GM23338 (cell line): Measurements from ENCODE around the gene DUSP3. TPM values are rescaled to one million over a fixed set of nuclear protein-coding genes. Genes with fewer than 3 reads are reported as not detected.

Experiments used
- ATAC-seq: fragments of 200-7000 bp; cut with Tn5 transposase; 3 replicates; pipeline ENCODE4 v1.9.1; 2020
- DNase-seq: peaks from one replicate; pipeline ENCODE4 v3.0.0-alpha.2; 2015; ENCODE audit warnings: low spot score
- H2AFZ ChIP-seq: fragments of 200-600 bp; sonication (generic); 2 replicates; pipeline ENCODE4 v1.8.0; 2016; ENCODE audit warnings: antibody characterized with exemption, mild to moderate bottlenecking, moderate library complexity
- H3F3A ChIP-seq: fragments of 200-600 bp; sonication (generic); replicated peaks from 2 replicates; pipeline ENCODE4 v1.8.0; 2017; ENCODE audit warnings: antibody characterized with exemption, mixed run types, low read depth
- H3K27ac ChIP-seq: fragments of 200-600 bp; sonication (generic); 2 replicates; pipeline ENCODE4 v1.6.1; 2016; ENCODE audit warnings: low read depth
- H3K27me3 ChIP-seq: fragments of 200-600 bp; sonication (generic); 2 replicates; pipeline ENCODE4 v1.8.0; 2016; ENCODE audit warnings: mild to moderate bottlenecking, mixed run types, moderate library complexity; ENCODE audit not compliant: insufficient read depth
- H3K36me3 ChIP-seq: fragments of 200-600 bp; sonication (generic); 2 replicates; pipeline ENCODE4 v1.8.0; 2016; ENCODE audit warnings: mild to moderate bottlenecking; ENCODE audit not compliant: insufficient read depth
- H3K4me1 ChIP-seq: fragments of 200-600 bp; sonication (generic); 2 replicates; pipeline ENCODE4 v1.8.0; 2016; ENCODE audit warnings: mild to moderate bottlenecking, moderate library complexity; ENCODE audit not compliant: insufficient read depth
- H3K4me2 ChIP-seq: fragments of 200-600 bp; sonication (generic); 2 replicates; pipeline ENCODE4 v1.7.1; 2017; ENCODE audit warnings: mixed run types
- H3K4me3 ChIP-seq: fragments of 200-600 bp; sonication (generic); 2 replicates; pipeline ENCODE4 v1.6.1; 2016; ENCODE audit warnings: mixed run types
- H3K79me2 ChIP-seq: fragments of 200-600 bp; sonication (generic); replicated peaks from 2 replicates; pipeline ENCODE4 v1.8.0; 2017; ENCODE audit warnings: mild to moderate bottlenecking; ENCODE audit not compliant: insufficient read depth
- H3K9me2 ChIP-seq: fragments of 200-600 bp; sonication (generic); 2 replicates; pipeline ENCODE4 v1.8.0; 2017; ENCODE audit not compliant: insufficient read depth
- H4K20me1 ChIP-seq: fragments of 200-600 bp; sonication (generic); replicated peaks from 2 replicates; pipeline ENCODE4 v1.8.0; 2017; ENCODE audit warnings: mild to moderate bottlenecking; ENCODE audit not compliant: insufficient read depth
- H3K27ac Mint-ChIP-seq: 2 replicates; pipeline ENCODE4 v1.8.0; 2020; ENCODE audit warnings: inconsistent platforms, mild to moderate bottlenecking, moderate library complexity, mixed read lengths
- H3K27me3 Mint-ChIP-seq: 3 replicates; pipeline ENCODE4 v1.8.0; 2022; ENCODE audit warnings: low read depth, mild to moderate bottlenecking, moderate library complexity, mixed read lengths, inconsistent platforms; ENCODE audit not compliant: insufficient read depth, poor library complexity
- H3K36me3 Mint-ChIP-seq: 3 replicates; pipeline ENCODE4 v1.8.0; 2021; ENCODE audit warnings: low read depth, mild to moderate bottlenecking, inconsistent platforms, moderate library complexity, mixed read lengths
- H3K4me1 Mint-ChIP-seq: 3 replicates; pipeline ENCODE4 v1.8.0; 2020; ENCODE audit warnings: mild to moderate bottlenecking, inconsistent platforms, mixed read lengths
- H3K4me3 Mint-ChIP-seq: 3 replicates; pipeline ENCODE4 v1.8.0; 2021; ENCODE audit warnings: moderate library complexity, mild to moderate bottlenecking, inconsistent platforms, mixed read lengths
- H3K9me3 Mint-ChIP-seq: 3 replicates; pipeline ENCODE4 v1.8.0; 2020; ENCODE audit warnings: moderate library complexity, mild to moderate bottlenecking, inconsistent platforms, mixed read lengths
- EZH2 ChIP-seq: fragments of 200-600 bp; sonication (generic); IDR thresholded peaks from one replicate; pipeline ENCODE4 v1.8.0; 2017; ENCODE audit warnings: antibody characterized with exemption, mild to moderate bottlenecking, low read depth; ENCODE audit not compliant: unreplicated experiment
- STAT1 ChIP-seq: IDR thresholded peaks from one replicate; pipeline ENCODE4 v1.6.1; 2016; ENCODE audit warnings: antibody characterized with exemption; ENCODE audit not compliant: unreplicated experiment
- ZNF114 ChIP-seq: fragments of 250-450 bp; sonication (Bioruptor Pico); IDR thresholded peaks from 2 replicates; pipeline ENCODE4 v1.5.0; 2020; ENCODE audit warnings: mild to moderate bottlenecking, moderate library complexity
- ZNF331 ChIP-seq: fragments of 250-450 bp; sonication (Bioruptor Pico); IDR thresholded peaks from 2 replicates; pipeline ENCODE4 v1.5.0; 2020; ENCODE audit warnings: low read depth, mild to moderate bottlenecking, moderate library complexity
- polyA plus RNA-seq: library from polyadenylated mRNA; unstranded; fragments of >200 nt; fragmentation: Nextera tagmentation; extraction: Ambion mirVana; gene quantifications from 2 replicates; pipeline ENCODE4 v1.2.1, GENCODE V29; 2016
- total RNA-seq: library from RNA; depleted of rRNA; stranded (reverse); fragments of >200 nt; shearing (Covaris generic); gene quantifications from 2 replicates; pipeline ENCODE4 v1.2.3, GENCODE V29; 2014
- TF ChIP-seq, protein P1 (sequence below), 2 experiments: fragments of 200-600 bp in 1 of 2; sonication (generic) in 1 of 2; conservative IDR thresholded peaks; 2 replicates each; pipeline versions ENCODE4 v1.5.1 to v1.6.1; 2016 to 2017; ENCODE audit warnings: antibody characterized with exemption in 2 of 2, low read depth in 2 of 2, mild to moderate bottlenecking in 2 of 2, moderate library complexity in 1 of 2
- TF ChIP-seq, protein P2 (sequence below): fragments of 250-450 bp; sonication (Bioruptor Pico); IDR thresholded peaks from 2 replicates; pipeline ENCODE4 v1.5.0; 2020; ENCODE audit warnings: mild to moderate bottlenecking, moderate library complexity
- TF ChIP-seq, protein P3 (sequence below): IDR thresholded peaks from one replicate; pipeline ENCODE4 v1.6.1; 2018; ENCODE audit warnings: antibody characterized with exemption; ENCODE audit not compliant: unreplicated experiment

Gene DUSP3
- total and polyA plus RNA-seq, 2 experiments from 2014 or later = 14.7 to 22.1 TPM

DNA sequence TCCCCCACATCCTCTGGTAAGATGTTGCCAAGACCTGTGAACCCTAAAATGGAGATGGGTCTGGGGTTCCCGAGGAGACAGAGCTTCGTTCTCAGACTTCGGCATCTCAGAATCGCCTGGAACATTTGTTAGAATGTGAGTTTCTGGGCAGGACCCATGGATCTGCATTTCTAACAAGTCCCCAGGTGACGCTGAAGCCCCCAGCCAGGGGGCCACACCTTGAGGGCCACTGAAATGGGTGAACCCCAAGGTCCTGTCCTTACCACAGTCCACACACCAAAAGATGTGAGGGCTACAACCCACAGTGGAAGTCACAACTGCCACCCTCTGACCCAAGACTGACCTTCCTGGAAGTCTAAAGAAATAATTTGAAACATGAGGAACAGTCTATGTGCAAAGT is 40.2 kb upstream of the DUSP3 start:
- H3K27me3 Mint-ChIP-seq = peaks cover 1% of the 10 kb centered on the region
- ATAC-seq (no peak), DNase-seq (no peak)
- H2AFZ ChIP-seq = no peak overlapping the region
- no peaks in the 10 kb centered on the region for H3K9me2 ChIP-seq
- H3K4me1 Mint-ChIP-seq = peaks cover 6% of the 10 kb centered on the region
- H3F3A ChIP-seq = no peaks in the 10 kb centered on the region
- H3K4me1 ChIP-seq = no peaks in the 10 kb centered on the region
- no peaks in the 10 kb centered on the region for H3K9me3 Mint-ChIP-seq
- H3K79me2 ChIP-seq = no peaks in the 10 kb centered on the region
- H3K4me3 ChIP-seq = no peak overlapping the region
- H3K36me3 Mint-ChIP-seq = no peaks in the 10 kb centered on the region; the same call in 2 of the 3 replicates
- TF ChIP-seq EZH2 (no peak), ZNF331 (CRISPR knock-in tag) (no peak), STAT1 (no peak), ZNF114 (CRISPR knock-in tag) (no peak)
- TF ChIP-seq, protein P1, sequence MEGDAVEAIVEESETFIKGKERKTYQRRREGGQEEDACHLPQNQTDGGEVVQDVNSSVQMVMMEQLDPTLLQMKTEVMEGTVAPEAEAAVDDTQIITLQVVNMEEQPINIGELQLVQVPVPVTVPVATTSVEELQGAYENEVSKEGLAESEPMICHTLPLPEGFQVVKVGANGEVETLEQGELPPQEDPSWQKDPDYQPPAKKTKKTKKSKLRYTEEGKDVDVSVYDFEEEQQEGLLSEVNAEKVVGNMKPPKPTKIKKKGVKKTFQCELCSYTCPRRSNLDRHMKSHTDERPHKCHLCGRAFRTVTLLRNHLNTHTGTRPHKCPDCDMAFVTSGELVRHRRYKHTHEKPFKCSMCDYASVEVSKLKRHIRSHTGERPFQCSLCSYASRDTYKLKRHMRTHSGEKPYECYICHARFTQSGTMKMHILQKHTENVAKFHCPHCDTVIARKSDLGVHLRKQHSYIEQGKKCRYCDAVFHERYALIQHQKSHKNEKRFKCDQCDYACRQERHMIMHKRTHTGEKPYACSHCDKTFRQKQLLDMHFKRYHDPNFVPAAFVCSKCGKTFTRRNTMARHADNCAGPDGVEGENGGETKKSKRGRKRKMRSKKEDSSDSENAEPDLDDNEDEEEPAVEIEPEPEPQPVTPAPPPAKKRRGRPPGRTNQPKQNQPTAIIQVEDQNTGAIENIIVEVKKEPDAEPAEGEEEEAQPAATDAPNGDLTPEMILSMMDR (conservative IDR thresholded peaks at IDR 0.05; ENCODE audit: low read depth in 2 of 2) = no peak
- TF ChIP-seq, protein P2, sequence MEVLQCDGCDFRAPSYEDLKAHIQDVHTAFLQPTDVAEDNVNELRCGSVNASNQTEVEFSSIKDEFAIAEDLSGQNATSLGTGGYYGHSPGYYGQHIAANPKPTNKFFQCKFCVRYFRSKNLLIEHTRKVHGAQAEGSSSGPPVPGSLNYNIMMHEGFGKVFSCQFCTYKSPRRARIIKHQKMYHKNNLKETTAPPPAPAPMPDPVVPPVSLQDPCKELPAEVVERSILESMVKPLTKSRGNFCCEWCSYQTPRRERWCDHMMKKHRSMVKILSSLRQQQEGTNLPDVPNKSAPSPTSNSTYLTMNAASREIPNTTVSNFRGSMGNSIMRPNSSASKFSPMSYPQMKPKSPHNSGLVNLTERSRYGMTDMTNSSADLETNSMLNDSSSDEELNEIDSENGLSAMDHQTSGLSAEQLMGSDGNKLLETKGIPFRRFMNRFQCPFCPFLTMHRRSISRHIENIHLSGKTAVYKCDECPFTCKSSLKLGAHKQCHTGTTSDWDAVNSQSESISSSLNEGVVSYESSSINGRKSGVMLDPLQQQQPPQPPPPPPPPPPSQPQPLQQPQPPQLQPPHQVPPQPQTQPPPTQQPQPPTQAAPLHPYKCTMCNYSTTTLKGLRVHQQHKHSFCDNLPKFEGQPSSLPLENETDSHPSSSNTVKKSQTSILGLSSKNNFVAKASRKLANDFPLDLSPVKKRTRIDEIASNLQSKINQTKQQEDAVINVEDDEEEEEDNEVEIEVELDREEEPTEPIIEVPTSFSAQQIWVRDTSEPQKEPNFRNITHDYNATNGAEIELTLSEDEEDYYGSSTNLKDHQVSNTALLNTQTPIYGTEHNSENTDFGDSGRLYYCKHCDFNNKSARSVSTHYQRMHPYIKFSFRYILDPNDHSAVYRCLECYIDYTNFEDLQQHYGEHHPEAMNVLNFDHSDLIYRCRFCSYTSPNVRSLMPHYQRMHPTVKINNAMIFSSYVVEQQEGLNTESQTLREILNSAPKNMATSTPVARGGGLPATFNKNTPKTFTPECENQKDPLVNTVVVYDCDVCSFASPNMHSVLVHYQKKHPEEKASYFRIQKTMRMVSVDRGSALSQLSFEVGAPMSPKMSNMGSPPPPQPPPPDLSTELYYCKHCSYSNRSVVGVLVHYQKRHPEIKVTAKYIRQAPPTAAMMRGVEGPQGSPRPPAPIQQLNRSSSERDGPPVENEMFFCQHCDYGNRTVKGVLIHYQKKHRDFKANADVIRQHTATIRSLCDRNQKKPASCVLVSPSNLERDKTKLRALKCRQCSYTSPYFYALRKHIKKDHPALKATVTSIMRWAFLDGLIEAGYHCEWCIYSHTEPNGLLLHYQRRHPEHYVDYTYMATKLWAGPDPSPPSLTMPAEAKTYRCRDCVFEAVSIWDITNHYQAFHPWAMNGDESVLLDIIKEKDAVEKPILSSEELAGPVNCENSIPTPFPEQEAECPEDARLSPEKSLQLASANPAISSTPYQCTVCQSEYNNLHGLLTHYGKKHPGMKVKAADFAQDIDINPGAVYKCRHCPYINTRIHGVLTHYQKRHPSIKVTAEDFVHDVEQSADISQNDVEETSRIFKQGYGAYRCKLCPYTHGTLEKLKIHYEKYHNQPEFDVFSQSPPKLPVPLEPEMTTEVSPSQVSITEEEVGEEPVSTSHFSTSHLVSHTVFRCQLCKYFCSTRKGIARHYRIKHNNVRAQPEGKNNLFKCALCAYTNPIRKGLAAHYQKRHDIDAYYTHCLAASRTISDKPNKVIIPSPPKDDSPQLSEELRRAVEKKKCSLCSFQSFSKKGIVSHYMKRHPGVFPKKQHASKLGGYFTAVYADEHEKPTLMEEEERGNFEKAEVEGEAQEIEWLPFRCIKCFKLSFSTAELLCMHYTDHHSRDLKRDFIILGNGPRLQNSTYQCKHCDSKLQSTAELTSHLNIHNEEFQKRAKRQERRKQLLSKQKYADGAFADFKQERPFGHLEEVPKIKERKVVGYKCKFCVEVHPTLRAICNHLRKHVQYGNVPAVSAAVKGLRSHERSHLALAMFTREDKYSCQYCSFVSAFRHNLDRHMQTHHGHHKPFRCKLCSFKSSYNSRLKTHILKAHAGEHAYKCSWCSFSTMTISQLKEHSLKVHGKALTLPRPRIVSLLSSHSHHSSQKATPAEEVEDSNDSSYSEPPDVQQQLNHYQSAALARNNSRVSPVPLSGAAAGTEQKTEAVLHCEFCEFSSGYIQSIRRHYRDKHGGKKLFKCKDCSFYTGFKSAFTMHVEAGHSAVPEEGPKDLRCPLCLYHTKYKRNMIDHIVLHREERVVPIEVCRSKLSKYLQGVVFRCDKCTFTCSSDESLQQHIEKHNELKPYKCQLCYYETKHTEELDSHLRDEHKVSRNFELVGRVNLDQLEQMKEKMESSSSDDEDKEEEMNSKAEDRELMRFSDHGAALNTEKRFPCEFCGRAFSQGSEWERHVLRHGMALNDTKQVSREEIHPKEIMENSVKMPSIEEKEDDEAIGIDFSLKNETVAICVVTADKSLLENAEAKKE (CRISPR knock-in tag) = no peak
- TF ChIP-seq, protein P3, sequence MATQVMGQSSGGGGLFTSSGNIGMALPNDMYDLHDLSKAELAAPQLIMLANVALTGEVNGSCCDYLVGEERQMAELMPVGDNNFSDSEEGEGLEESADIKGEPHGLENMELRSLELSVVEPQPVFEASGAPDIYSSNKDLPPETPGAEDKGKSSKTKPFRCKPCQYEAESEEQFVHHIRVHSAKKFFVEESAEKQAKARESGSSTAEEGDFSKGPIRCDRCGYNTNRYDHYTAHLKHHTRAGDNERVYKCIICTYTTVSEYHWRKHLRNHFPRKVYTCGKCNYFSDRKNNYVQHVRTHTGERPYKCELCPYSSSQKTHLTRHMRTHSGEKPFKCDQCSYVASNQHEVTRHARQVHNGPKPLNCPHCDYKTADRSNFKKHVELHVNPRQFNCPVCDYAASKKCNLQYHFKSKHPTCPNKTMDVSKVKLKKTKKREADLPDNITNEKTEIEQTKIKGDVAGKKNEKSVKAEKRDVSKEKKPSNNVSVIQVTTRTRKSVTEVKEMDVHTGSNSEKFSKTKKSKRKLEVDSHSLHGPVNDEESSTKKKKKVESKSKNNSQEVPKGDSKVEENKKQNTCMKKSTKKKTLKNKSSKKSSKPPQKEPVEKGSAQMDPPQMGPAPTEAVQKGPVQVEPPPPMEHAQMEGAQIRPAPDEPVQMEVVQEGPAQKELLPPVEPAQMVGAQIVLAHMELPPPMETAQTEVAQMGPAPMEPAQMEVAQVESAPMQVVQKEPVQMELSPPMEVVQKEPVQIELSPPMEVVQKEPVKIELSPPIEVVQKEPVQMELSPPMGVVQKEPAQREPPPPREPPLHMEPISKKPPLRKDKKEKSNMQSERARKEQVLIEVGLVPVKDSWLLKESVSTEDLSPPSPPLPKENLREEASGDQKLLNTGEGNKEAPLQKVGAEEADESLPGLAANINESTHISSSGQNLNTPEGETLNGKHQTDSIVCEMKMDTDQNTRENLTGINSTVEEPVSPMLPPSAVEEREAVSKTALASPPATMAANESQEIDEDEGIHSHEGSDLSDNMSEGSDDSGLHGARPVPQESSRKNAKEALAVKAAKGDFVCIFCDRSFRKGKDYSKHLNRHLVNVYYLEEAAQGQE = no peak
- H3K27ac ChIP-seq = no peak overlapping the region
- H3K4me2 ChIP-seq = no peak overlapping the region
- H3K27ac Mint-ChIP-seq = no peak overlapping the region
- H3K4me3 Mint-ChIP-seq = no peak overlapping the region
- H3K27me3 ChIP-seq = no peaks in the 10 kb centered on the region
- H4K20me1 ChIP-seq = no peaks in the 10 kb centered on the region
- no peaks in the 10 kb centered on the region for H3K36me3 ChIP-seq
